ENCODE data around the gene ZNF654.
"Not testable (repeated sequence)": the region's sequence is repeated elsewhere in the genome, so short reads cannot be mapped to it uniquely, and the experiment has no call there.

Gene ZNF654

GRCh38 chr3:88142094-88142624 is 83.1 kb downstream of the ZNF654 start:
- peak; percentile 17 for DNase-seq

- DNase-seq = no peak
Measured at GRCh38 chr3:88147261-88147660, 88.2 kb downstream of the ZNF654 start.

- DNase-seq = no peak
Measured at GRCh38 chr3:88148651-88149050, 89.6 kb downstream of the ZNF654 start.

- peak; percentile 72 for DNase-seq
Measured at GRCh38 chr3:88149101-88149508, 90.0 kb downstream of the ZNF654 start.

- peak; percentile 93 for DNase-seq
Measured at GRCh38 chr3:88149509-88150362, 90.7 kb downstream of the ZNF654 start, which contains the start of gene C3orf38. Gene C3orf38 (plus strand): TSS chr3:88149959. CDS start chr3:88150053, 94 bp downstream.

DNA sequence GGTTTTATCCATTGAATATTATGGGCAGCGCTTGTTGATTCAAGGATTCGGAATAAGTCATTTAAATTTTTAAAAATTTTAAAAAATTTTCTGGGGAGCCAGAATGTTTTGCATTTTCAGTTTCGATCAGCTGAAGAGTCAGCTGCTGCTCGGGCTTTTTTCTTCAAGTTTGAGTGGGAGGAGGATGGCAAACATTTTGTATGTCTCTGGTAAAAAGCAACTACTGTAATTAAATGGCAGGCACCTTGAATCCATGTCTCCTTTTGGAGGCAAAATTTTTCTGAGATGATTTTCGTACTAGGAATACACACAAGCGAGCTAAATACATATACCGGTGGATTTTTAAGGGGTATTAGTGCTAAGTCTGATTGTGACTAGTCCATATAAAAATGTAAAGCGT is 91.3 kb downstream of the ZNF654 start:
- DNase-seq = no peak

GRCh38 chr3:88150806-88151205 is 91.8 kb downstream of the ZNF654 start:
- no peak for DNase-seq

- DNase-seq = no peak
Measured at GRCh38 chr3:88151358-88151757, 92.3 kb downstream of the ZNF654 start.

DNA sequence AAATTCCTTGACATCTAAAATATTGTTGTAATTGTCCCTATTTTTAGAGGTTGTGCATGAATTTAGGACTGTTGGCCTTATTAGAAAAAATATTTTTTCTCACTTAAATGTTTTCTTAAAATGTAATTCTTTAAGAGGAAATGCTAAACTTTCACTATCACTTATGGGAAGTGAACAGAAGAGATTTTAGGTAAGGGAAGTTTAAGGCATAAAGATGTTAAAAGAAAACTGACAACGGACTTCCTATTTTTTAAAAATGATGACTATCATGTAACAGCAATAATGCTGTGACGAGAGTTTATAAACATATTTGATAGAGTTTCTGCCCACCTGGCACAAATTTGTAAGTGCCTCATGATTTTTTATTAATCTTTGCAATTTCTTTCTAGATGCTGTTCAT is 93.8 kb downstream of the ZNF654 start:
- no peak for DNase-seq

DNA sequence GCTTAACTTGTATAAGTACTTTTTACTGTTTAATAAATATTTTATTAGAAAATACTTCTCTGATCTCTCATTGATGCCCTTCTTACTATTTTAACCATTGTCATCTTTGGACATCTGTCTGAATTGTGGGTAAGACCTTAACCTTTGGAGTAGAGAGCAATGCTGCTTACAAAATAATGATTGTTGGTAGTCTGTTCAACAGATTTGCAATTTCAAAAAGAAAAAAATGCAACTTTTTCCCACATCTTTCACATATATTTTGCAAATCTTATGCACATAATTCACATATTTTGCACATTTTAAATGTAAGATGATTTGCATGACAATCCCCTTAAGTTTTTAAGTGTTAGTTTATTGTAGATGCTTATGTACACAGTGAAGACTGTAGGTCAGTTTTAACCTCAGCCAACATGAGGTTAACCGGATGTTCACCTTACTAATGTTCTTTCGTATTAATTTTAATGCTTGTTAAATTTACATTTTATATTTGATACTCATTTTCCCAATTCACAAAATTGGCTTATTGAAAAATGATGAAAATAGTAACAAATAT is 107.4 kb downstream of the ZNF654 start:
- DNase-seq = no peak

- no peak for DNase-seq
Measured at GRCh38 chr3:88167173-88167572, 108.1 kb downstream of the ZNF654 start.

- no peak for DNase-seq
Measured at GRCh38 chr3:88167704-88168103, 108.6 kb downstream of the ZNF654 start.

DNA sequence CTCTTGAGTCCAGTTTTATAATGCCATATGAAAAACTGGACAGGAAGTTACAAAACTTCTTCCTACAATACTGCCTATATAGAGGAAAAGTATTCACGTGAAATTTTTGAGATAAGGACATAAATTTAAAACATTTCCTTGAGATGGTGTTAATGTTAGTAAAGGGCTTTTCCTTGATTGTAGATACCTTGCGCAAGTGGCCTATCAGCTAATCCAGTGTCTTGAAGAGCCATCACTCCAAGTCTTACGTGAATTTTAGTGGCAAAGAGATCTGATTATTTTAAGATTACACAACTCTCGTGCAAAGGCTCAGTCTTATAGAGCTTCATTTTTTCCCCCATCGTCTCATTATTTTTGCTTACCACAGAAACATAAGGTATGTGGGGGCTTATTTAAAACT is 109.1 kb downstream of the ZNF654 start:
- DNase-seq = no peak

GRCh38 chr3:88180398-88180999 is 121.4 kb downstream of the ZNF654 start:
- DNase-seq = peak; percentile 55

- DNase-seq = not testable (repeated sequence)
Measured at GRCh38 chr3:88182165-88182918, 123.3 kb downstream of the ZNF654 start.

DNA sequence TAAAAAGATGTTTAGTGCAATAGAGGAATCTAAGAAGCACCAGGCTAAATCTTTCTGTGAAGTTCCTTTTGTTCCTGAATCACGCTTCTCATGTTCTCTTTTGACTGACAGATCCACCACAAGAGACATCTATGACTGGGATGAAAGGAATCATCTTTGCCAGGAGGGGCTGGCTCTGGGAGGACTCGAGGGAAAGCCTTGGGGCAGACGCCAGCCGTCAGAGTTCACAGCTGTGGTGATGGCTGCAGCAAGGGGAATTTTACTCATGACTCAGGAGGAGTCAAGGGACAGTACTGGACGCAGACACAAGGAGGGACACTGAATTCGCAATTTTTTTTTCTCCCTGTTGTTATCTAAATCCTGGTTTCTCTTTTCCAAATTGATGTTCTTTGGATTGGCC is 129.4 kb downstream of the ZNF654 start:
- no peak for DNase-seq

GRCh38 chr3:88189361-88189810 is 130.3 kb downstream of the ZNF654 start:
- DNase-seq = no peak

- DNase-seq = no peak
Measured at GRCh38 chr3:88191872-88192409, 132.9 kb downstream of the ZNF654 start.

DNA sequence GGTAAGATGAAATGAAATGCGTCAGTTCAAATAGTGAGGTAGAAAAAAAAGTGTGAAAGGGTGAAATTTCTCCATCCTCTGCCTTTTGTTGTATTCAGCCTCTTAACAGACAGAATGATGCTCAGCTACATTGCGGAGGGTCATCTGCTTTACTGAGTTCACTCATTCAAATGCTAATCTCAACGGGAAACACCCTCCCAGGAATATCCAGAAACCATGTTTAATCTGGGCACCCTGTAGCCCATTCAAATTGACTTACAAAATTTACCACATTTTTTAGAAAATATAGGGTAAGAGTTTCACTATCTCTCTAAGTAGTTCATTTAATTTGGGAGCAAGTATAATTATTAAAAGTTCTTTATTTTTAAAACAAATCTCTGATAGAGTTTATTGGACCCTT is 133.6 kb downstream of the ZNF654 start:
- no peak for DNase-seq
